Middle frontal gyrus (tissue), 1 donor: ENCODE measurements around the gene WNT3A.
"Not testable (repeated sequence)": the region's sequence is repeated elsewhere in the genome, so short reads cannot be mapped to it uniquely, and the experiment has no call there.

ENCODE experiments used
- DNase-seq: peaks from one replicate; pipeline ENCODE4 v3.0.0-alpha.2; 2015; ENCODE audit warnings: low spot score; ENCODE audit errors: extremely low spot score

The WNT3A gene

GRCh38 chr1:228006786-228007048 is at the start of gene WNT3A:
TSS of gene WNT3A (plus strand) at chr1:228006998. CDS start at chr1:228007129, 131 bp downstream.
- no peak for DNase-seq

DNA sequence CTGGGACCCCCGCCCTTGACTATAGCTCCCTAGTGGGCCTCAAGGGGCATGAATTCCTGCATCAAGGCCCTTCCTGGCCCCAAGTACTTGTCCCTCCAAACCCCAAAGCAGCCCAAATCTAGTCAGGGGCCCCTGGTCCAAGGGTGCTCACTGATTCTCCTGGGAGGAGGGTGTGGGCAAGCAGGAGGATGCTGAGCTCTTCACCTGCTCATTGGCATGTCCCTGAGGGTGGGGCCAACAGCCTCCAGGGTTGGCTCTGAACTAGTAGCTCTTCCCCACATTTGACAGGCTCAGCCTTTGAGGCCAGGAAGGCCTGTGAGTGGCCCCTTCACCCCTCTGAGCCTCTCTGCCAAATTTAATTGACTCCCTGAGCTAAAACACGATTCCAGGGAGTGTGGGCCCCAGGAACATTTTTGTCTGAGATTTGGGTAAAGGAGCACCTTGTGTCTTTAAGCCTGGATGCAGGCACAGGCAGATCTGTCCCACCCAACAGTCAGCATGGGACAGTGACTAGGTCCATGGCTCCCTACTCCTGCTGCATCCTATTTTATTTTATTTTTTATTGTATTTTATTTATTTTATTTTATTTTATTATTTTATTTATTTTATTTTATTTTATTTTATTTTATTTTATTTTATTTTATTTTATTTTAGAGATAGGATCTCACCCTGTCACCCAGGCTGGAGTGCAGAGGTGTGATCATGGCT is 48.0 kb upstream of the WNT3A start:
- no peak for DNase-seq

GRCh38 chr1:227959325-227959860 is 47.4 kb upstream of the WNT3A start:
- no peak for DNase-seq

- no peak for DNase-seq
Observed at GRCh38 chr1:227961651-227962466, 44.9 kb upstream of the WNT3A start.

DNA sequence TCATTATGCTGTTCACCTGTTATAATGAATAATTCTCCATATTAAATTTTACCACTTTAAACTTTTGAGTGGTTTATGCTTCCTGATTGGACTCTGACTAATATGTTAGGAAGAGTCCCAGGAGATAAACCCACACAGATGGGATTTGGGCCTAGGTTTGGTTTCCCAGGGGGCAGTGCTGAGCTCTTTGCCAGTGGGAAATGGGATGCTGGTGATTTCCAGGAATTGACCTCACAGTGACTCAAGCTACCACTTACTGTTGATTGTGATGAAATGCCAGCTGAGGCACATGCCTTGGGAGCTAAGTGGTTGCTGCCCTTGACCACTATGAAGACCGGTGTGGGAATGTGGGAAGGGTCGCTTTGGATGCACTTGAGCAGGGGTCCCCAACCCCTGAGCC is 40.1 kb upstream of the WNT3A start:
- not testable (repeated sequence) for DNase-seq

DNA sequence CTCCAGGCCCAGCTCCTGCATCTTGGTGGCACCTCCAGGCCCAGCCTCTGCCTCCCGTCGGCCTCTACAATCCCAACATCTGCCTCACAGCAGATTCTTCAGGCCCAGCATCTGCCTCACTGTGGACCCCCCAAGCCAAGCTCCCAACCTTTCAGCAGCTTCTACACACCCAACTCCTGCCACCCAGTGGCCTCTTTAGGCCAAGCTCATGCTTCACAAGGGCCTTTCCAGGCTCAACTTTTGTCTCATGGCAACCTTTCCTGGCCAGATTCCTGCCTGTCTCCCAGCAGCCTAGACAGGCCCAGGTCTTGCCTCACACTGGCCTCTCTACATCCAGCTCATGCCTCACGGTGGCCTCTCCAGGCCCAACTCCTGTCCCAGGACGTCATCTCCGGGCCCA is 39.0 kb upstream of the WNT3A start:
- DNase-seq = not testable (repeated sequence)

- DNase-seq = not testable (repeated sequence)
Observed at GRCh38 chr1:227970076-227970995, 36.5 kb upstream of the WNT3A start.

DNA sequence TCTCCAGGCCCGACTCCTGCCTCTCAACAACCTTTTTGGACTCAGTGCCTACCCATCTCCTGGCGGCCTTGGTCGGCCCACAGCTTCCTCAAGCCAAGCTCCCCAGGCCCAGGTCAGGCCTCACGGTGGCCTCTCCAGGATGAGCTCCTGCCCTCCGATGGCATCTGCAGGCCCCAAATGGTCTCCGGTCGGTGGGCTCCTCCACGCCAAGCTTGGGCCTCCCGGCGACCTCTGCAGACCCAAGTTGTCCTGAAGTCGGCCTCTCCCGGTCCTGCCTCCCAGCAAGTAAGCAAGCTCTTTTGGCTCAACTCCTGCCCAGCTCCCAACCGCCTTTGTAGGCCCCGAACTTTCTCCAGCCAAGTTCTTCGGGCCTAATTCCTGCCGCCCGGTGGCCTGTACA is 35.6 kb upstream of the WNT3A start:
- not testable (repeated sequence) for DNase-seq

DNA sequence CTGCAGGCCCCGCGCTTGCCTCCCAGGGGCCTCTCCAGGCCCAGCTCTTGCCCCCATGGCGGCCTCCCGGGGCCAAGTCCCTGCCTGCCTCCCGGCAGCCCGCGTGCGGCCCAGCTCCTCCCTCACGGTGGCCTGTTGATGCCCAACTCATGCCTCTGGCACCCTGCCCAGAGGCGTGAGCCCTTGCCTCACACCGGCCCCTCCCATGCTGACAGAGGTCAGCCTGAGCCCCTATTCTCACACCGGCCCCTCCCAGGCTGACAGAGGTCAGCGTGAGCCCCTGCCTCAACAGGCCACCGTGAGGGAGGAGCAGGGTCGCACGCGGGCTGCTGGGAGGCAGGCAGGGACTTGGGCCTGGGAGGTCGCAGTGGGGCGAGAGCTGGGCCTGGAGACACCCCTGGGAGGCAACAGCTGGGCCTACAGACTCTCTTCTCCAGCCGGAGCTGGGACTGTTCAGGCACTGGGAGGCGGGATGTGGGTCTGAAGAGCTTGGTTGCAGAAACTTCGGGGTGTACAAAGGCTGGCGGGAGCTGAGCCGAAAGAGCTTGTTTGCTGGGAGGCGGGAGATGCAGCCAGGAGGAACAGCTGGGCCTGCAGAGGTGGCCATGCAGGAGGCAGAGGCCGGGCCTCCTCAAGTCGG is 35.0 kb upstream of the WNT3A start:
- DNase-seq = not testable (repeated sequence)

DNA sequence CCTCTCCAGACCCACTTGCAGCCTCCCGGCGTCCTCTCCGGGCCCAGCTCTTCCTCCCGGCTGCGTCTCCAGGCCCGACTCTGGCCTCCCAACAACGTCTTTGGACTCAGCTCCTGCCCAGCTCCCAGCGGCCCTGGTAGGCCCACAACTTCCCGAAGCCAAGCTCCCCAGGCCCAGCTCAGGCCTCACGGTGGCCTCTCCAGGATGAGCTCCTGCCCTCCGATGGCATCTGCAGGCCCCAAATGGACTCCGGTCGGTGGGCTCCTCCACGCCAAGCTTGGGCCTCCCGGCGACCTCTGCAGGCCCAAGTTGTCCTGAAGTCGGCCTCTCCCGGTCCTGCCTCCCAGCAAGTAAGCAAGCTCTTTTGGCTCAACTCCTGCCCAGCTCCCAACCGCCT is 34.5 kb upstream of the WNT3A start:
- not testable (repeated sequence) for DNase-seq

DNA sequence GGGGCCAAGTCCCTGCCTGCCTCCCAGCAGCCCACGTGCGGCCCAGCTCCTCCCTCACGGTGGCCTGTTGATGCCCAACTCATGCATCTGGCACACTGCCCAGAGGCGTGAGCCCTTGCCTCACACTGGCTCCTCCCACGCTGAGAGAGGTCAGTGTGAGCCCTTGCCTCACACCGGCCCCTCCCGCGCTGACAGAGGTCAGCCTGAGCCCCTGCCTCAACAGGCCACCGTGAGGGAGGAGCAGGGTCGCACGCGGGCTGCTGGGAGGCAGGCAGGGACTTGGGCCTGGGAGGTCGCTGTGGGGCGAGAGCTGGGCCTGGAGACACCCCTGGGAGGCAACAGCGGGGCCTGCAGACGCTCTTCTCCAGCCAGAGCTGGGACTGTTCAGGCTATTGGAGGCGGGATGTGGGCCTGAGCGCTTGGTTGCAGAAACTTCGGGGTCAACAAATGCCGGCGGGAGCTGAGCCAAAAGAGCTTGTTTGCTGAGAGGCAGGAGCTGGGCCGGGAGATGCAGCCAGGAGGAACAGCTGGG is 33.9 kb upstream of the WNT3A start:
- DNase-seq = not testable (repeated sequence)

DNA sequence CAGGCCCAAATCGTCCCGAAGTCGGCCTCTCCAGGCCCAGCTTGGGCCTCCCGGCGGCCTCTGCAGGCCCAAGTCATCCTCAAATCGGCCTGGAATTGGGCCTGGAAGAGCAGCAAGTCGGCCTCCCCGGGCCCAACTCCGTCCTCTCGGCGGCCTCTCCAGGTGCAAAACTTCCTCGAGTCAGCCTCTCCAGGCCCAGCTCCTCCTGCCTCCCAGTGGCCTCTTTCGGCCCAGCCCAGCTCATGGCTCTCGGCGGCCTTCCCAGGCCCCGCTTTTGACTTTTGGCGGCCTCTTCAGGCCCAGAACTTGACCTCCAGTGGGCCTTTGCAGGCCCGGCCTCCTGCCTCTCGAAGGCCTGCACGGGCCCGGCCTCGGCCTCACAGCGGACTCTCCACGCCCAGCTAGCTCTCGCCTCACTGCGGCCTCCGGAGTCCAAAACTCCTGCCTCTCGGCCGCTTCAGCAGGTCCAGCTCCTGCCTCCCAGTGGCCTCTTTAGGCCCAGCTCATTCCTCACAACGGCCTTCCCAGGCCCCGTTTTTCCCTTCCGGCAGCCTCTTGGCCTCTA is 33.0 kb upstream of the WNT3A start:
- not testable (repeated sequence) for DNase-seq

- not testable (repeated sequence) for DNase-seq
Observed at GRCh38 chr1:227975583-227976283, 31.1 kb upstream of the WNT3A start.

- no peak for DNase-seq
Observed at GRCh38 chr1:227987181-227987580, 19.6 kb upstream of the WNT3A start.

GRCh38 chr1:227994632-227995300 is 12.0 kb upstream of the WNT3A start:
- DNase-seq = no peak

GRCh38 chr1:227996187-227996950 is 10.4 kb upstream of the WNT3A start:
- DNase-seq = no peak

DNA sequence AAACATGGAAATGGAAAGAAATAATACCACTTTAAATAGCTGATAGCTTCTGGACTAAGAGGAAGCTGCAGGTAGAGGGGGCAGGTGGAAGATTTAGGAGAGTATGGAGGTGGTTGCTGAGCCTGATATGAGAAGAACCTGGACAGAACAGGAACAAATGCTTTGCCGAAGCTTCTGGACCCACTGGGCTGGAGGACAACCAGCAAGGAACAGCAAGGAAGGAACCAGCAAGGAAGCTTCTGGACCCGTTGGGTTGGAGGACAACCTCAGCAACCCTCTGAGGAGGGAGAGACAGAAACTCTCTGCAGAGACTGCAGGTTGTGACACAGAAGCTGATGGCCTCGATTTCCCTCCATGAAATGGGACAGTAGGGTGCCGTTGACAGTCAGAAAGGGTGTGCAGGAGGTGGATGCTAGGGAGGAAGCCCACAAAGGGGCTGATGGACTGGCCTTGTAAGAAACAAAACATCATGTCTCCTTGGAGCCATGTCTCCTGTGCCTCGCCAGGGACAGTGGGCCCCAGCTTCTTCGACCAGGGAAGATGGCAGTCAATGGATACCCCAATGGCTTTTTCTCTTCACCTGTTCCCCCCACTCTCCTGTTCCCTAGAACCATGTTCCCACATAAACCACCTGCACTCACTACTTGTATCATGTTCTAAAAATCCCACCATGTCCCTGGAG is 8.3 kb upstream of the WNT3A start:
- DNase-seq = no peak
